NOMO-1 (cell line): ENCODE measurements around the gene YTHDF2.

ENCODE experiments used
- DNase-seq, 2 experiments: peaks; one replicate each; lab custom pipeline; 2025; ENCODE audit not compliant: unreplicated experiment in 2 of 2; lab: John Stamatoyannopoulos, UW

The YTHDF2 gene

DNA sequence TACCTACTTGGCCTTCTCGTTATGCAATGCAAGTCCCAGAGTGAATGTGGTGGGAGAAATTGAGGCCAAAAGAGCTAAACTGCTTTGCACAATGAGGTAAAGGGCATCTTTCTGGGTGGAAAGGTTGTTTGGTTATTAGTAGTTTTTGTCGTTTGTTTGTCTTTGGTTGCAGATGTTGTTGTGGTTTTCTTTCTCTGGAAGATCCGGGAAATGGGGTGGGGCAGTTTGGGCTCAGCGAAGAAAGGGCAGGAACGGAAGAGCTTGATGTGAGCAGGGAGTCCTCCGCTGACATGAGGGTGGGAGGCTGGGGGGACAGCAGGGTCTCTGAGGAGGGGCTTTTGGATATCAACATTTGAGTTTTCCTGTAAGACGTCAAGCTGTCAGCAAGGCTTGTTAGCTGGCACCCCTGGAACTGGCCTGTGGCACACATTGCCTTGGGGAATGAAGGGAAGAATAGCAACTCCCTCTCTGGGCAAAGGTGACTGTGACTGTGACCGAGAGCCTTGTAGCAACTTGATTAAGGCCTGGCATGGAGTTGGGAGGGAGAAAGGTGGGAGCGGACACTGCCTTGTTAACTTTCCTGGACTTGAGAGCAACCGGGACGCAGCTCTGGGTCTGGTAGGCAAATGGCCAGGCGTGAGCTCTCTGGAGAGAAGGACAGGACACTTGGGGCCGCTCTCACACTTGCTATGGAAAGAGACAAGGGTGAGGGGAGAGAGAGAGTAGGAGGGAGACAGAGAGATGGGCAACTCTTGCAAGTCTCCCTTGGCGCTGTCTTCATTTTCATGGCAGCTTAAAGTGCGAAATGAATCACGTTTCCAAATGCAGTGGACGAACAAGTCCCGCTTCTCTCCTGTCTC lies 59.8 kb downstream of the YTHDF2 start:
- DNase-seq, result no peak

GRCh38 chr1:28800324-28800723 lies 63.6 kb downstream of the YTHDF2 start:
- no peak for DNase-seq

DNA sequence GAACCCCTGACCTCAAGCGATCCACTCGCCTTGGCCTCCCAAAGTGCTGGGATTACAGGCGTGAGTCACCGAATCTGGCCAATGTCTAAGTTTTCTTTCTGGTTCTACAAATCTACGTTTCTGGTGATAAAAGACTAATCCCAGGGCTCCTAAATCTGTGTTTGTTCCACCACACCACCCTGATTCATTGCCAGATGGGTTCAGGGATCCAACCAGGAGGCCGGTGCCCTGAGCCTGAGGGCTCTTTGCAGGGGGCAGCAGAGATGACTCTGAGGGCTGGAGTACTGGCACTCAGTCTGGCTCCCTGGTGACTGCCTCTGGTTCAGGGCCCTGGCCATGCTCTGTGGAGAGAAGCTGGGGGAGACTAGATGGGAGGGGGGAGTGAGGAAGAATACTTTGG lies 64.7 kb downstream of the YTHDF2 start:
- DNase-seq, result no peak

DNA sequence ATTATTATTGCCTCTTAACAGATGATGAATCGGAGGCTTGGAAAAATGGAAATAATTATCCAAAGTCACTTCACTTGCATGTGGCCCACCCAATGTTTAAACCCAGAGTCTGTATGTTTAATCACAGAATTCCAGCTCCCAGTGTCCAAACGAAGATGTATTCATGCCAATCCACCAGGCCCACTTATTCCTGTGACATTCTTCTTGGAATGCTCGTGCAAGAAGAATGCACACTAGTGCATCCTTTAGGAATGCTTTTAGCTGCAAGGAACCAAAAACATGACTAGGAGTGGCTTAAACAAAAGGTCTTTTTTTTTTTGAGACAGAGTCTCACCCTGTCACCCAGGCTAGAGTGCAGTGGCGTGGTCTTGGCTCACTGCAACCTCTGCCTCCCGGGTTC lies 66.3 kb downstream of the YTHDF2 start:
- DNase-seq, result no peak

- no peak for DNase-seq
Measured at GRCh38 chr1:28803662-28804061, 66.9 kb downstream of the YTHDF2 start.

DNA sequence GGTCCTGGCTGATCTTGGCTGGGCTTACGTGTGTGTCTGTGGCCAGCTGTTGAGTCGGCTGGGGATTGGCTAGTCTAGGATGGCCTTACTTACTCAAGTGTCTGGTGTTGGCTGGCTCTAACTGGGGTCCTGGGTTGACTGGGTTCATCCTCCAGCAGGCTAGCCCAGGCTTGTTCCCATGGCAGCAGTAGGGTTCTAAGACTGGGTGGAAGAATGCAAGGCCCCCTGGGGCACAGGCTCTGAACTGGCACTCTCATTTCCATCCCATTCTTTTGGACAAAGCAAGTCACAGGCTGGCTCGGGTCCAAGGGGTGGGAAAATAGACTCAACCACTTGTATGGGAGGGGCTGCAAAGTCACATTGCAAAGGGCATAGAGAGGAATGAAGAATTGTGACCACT lies 67.3 kb downstream of the YTHDF2 start:
- DNase-seq, result no peak

DNA sequence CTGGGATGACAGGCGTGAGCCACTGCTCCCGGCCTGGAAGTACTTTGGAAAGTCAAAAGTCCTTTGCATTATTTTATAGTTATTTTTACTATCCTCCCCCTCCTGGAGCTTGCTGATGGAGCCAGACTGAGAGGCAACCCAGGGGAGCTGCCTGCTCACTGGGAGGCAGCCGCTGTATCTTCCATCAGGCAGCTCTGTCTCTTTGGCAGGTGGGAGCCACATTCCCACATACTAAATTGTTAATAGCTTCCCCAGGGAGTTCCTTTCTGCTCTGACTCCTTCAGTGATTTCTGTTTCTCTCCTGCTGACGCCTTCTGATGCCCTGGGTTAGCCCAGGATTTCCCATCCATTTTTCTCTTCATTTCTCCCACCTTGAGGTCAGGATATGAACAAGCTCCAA lies 70.3 kb downstream of the YTHDF2 start:
- no peak for DNase-seq

GRCh38 chr1:28807986-28808385 lies 71.2 kb downstream of the YTHDF2 start:
- DNase-seq, result no peak

DNA sequence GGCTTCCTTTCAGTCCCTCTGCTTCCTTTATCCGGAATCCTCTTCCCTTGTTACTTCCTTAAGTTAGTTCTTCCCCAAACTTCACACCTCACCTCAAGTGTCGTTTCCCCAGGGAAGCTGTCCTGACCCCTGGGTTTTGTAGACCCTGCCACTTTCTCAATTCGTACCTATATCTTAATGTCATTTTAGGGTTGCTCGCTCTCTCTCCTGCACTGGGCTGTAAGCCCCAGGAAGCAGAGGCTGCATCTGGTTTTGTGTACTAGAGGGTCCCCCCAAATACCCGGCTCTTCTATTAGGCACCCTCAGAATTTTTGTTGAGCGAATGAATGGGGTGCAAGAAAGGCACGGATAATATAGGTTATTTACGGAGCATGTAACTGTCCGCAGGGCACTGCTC lies 74.6 kb downstream of the YTHDF2 start:
- no peak for DNase-seq

DNA sequence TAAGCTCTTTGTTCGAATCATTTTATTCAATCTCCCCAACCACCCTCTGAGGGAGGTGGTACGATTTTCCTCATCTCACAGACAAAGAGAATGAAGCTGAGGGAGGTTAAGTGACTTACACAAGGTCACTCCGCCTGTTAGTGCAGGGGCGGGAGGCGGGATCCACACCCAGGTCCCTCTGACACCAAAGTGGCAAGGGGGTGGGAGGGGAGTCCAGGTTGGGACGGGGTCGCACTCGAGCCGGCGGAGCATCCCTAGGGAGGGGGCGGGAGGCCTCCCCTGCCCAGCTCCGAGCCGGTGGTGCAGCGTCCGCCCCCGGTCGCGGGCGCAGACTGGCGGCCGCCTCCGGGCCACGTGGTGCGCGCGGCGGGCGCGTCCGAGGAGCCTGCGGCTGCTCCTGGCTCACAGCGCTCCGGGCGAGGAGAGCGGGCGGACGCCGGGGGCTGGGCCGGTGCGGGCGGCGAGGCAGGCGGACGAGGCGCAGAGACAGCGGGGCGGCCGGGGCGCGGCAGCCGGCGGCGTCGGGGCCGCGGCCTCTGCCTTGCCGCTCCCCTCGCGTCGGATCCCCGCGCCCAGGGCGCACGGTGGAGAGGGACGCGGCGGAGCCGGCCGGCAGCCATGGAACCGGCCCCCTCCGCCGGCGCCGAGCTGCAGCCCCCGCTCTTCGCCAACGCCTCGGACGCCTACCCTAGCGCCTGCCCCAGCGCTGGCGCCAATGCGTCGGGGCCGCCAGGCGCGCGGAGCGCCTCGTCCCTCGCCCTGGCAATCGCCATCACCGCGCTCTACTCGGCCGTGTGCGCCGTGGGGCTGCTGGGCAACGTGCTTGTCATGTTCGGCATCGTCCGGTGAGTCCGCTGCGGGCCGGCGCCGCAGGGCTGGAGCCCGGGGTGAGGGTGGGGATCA lies 75.3 kb downstream of the YTHDF2 start, which contains the start of gene OPRD1:
Gene OPRD1, plus strand, starts transcription at position 405 of the 903 bp plus-strand sequence. Its CDS starts 214 bp downstream, at position 619.
- DNase-seq, result no peak

- no peak for DNase-seq
Measured at GRCh38 chr1:28812669-28813468, 76.1 kb downstream of the YTHDF2 start.

GRCh38 chr1:28813931-28814465 lies 77.3 kb downstream of the YTHDF2 start:
- no peak for DNase-seq

GRCh38 chr1:28815533-28816185 lies 78.9 kb downstream of the YTHDF2 start:
- no peak for DNase-seq

DNA sequence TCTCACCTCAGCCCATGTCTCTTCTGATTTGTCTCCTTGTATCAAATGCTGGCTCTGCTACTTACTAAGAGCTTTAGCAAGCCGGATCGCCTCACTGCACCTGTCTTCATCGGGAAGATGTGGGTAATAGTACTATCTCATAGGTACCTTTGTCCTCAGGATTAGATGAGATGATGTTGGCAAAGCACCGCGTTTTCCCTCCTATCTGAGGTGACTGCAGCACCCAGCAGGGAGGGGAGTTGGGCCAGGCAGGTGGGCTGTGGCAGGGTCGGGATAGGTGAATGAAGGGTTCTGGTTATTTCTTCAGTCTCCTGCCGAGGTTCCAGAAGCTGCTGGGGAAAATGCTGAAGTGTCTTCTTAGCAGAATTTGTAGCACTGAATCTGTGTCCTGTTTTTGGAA lies 80.4 kb downstream of the YTHDF2 start:
- no peak for DNase-seq

DNA sequence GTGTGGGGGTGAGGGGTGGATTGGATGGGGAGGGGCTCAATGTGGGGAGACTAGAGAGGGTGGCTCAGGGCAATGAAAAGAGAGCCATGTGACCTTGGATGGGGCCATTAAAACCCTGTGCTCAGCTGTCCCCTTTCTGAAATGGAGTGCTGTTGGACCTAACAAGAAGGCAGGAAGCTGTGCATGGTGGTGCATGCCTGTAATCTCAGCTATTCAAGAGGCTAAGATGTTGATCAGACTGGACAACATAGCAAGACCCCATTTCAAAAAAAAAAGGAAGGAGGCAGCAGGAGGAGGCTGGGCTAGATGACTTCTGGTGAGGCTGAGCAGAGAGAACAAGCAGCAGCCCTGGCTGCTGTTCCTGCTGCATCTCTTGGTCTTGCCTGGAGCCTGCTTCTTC lies 82.3 kb downstream of the YTHDF2 start:
- DNase-seq, result no peak
